ENCODE data around the gene PAX8. TPM values are rescaled to one million over a fixed set of nuclear protein-coding genes. Genes with fewer than 3 reads are reported as not detected.

The PAX8 gene
- total and polyA plus RNA-seq, 3 experiments from 2014 or later = 0.97 to 2.3 (median 2.3) TPM

DNA sequence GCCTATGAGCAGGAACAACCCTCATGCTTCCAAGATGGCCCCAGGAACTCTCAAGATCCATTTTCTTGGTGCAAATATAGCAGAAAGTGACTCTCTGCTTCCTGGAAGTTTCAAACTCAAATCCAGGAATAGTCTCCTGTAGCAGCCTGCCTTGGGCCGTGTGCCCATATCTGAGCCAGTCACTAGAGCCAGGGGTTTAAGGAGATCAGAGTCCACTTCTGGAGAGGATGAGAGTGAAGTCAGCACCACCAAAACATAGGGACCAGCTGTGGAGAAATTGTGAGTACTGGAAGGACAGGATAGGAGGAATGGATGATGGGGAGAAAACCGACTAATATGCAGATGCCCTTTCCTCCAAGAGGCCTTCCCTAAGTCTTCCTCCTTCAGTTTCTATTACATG, 71.7 kb downstream of the PAX8 start:
- peak overlapping the region in 1 of 8 donors; percentile 52 for H3K27ac Mint-ChIP-seq
- H3K4me3 Mint-ChIP-seq = no peak overlapping the region
- CTCF ChIA-PET = interaction anchor here (1.1 to 18.6 kb wide), 7 partner anchors 8 to 183 kb away, joined by 3 to 470 read pairs (median 9); no protein-coding TSS in a partner anchor
- H3K36me3 Mint-ChIP-seq = peaks cover 0 to 15% (median 0%) of the 10 kb centered on the region in 3 donors
- H3K4me1 Mint-ChIP-seq = peaks cover 16 to 27% (median 19%) of the 10 kb centered on the region in 3 donors
- POLR2A ChIA-PET = no interaction called here
- no peaks in the 10 kb centered on the region for H3K9me3 ChIP-seq (ENCODE audit: low read length)
- H3K36me3 ChIP-seq (ENCODE audit: insufficient read depth, low read length) = no peaks in the 10 kb centered on the region
- DNase-seq = no peak
- H3K4me3 ChIP-seq (ENCODE audit: low read length) = no peak overlapping the region
- no peak overlapping the region for H3K27ac ChIP-seq (ENCODE audit: low read depth, low read length)
- H3K9me3 Mint-ChIP-seq = no peaks in the 10 kb centered on the region
- peaks cover 8% of the 10 kb centered on the region for H3K4me1 ChIP-seq (ENCODE audit: insufficient read depth, low read length)
- H3K27me3 ChIP-seq (ENCODE audit: insufficient read depth, low read length, poor library complexity, severe bottlenecking) = no peaks in the 10 kb centered on the region
- no peaks in the 10 kb centered on the region for H3K27me3 Mint-ChIP-seq

DNA sequence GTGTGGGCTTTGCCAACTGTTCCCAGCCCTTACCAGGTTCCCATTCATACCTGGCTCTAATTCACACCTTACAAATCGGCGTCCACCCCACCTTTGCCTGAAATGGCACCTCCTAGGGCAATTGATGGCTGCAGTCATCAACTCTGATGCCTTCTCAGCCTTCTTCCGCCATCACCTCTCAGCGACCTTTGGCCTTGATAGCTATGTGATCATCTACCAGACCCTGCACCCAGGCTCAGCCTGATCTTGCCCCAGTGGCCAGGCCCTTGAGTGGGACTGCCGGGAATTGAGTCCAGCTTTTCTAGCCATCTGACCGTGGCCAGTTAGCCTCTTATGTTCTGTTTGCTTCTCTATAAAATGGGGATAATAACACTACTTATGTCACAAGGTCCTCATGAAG, 72.5 kb downstream of the PAX8 start:
- no peak overlapping the region for H3K27ac ChIP-seq (ENCODE audit: low read depth, low read length)
- no peak overlapping the region for H3K4me3 ChIP-seq (ENCODE audit: low read length)
- no peaks in the 10 kb centered on the region for H3K27me3 ChIP-seq (ENCODE audit: insufficient read depth, low read length, poor library complexity, severe bottlenecking)
- H3K4me3 Mint-ChIP-seq = no peak overlapping the region
- H3K4me1 ChIP-seq (ENCODE audit: insufficient read depth, low read length) = peaks cover 8% of the 10 kb centered on the region
- DNase-seq = no peak
- ChIA-PET POLR2A (no interaction called here), CTCF (interaction anchor here (0.8 to 18.6 kb wide), 9 partner anchors 13 to 205 kb away, joined by 3 to 470 read pairs (median 4); no protein-coding TSS in a partner anchor)
- H3K36me3 ChIP-seq (ENCODE audit: insufficient read depth, low read length) = peaks cover 6% of the 10 kb centered on the region
- no peaks in the 10 kb centered on the region for H3K9me3 ChIP-seq (ENCODE audit: low read length)
- peaks cover 0 to 23% (median 0%) of the 10 kb centered on the region in 3 donors for H3K36me3 Mint-ChIP-seq
- peaks cover 16 to 27% (median 19%) of the 10 kb centered on the region in 3 donors for H3K4me1 Mint-ChIP-seq
- peak overlapping the region in 7 of 8 donors; percentile 4 to 86 (median 48) for H3K27ac Mint-ChIP-seq
- H3K27me3 Mint-ChIP-seq = no peaks in the 10 kb centered on the region
- no peaks in the 10 kb centered on the region for H3K9me3 Mint-ChIP-seq

DNA sequence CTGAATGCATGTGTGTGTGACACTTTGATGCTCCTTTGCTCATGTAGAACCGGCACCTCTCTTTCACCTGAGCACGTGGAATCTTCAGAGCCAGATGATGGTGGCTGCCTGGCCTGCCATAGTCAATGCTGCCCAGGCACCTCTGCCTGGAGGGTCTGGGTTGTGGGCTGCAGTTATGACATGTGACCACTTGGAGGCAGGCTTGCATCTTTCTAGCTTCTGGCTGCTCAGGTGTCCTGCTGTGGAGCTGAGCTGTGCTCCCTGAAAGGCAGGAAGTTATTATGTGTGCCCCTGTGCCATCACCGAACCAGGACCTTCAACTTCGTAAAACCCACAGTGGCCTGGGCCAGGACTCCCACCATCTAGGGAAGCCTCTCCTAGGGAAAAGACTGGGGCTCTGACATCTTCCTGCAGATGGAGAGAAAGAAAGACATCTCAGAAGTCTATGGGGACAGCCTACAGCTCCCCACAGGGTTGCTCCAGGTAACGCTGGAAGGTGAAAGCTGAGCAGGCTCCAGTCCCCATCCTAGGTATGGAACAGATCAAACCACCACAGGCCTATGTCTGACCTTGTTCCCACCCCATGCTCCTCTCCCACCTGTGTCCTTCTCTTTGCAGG, 74.7 kb downstream of the PAX8 start:
- Histone ChIP-seq H3K9me3 (ENCODE audit: low read length) (no peaks in the 10 kb centered on the region), H3K27me3 (ENCODE audit: insufficient read depth, low read length, poor library complexity, severe bottlenecking) (no peaks in the 10 kb centered on the region), H3K36me3 (ENCODE audit: insufficient read depth, low read length) (peaks cover 22% of the 10 kb centered on the region), H3K4me3 (ENCODE audit: low read length) (no peak overlapping the region), H3K27ac (ENCODE audit: low read depth, low read length) (no peak overlapping the region), H3K4me1 (ENCODE audit: insufficient read depth, low read length) (peaks cover 8% of the 10 kb centered on the region)
- Mint-ChIP-seq H3K4me1 (peaks cover 16 to 33% (median 19%) of the 10 kb centered on the region in 3 donors), H3K27ac (peak overlapping the region; percentile 45 to 92 (median 86)), H3K27me3 (no peaks in the 10 kb centered on the region), H3K9me3 (no peaks in the 10 kb centered on the region), H3K36me3 (peaks cover 0 to 44% (median 4%) of the 10 kb centered on the region in 3 donors), H3K4me3 (peak overlapping the region in 4 of 7 donors; percentile 20 to 54 (median 34))
- peak; percentile 52 to 80 (median 67) for DNase-seq
- CTCF ChIA-PET = interaction anchor here (0.9 to 18.6 kb wide), 28 partner anchors 9 to 186 kb away, joined by 3 to 470 read pairs (median 7); partner anchors contain the start of gene PSD4
- POLR2A ChIA-PET = interaction anchor here (0.8 to 1.3 kb wide), 3 partner anchors 32 to 66 kb away, joined by 3 read pairs; no protein-coding TSS in a partner anchor

DNA sequence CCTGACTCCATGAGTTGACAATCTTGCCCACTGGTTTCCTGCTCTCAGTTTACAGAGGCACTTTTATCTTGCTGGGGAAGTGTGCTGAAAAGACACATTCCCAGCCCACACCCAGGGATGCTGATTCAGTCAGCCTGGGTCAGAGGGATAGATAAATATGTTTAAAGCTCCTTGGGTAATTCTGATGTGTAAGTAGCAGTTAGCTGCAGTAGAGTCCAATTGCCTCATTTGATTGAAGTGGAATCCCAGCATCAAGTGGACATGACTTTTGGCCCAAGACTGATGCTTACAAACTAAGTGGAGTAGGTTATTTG, 75.5 kb downstream of the PAX8 start:
- no peak overlapping the region for H3K27ac ChIP-seq (ENCODE audit: low read depth, low read length)

DNA sequence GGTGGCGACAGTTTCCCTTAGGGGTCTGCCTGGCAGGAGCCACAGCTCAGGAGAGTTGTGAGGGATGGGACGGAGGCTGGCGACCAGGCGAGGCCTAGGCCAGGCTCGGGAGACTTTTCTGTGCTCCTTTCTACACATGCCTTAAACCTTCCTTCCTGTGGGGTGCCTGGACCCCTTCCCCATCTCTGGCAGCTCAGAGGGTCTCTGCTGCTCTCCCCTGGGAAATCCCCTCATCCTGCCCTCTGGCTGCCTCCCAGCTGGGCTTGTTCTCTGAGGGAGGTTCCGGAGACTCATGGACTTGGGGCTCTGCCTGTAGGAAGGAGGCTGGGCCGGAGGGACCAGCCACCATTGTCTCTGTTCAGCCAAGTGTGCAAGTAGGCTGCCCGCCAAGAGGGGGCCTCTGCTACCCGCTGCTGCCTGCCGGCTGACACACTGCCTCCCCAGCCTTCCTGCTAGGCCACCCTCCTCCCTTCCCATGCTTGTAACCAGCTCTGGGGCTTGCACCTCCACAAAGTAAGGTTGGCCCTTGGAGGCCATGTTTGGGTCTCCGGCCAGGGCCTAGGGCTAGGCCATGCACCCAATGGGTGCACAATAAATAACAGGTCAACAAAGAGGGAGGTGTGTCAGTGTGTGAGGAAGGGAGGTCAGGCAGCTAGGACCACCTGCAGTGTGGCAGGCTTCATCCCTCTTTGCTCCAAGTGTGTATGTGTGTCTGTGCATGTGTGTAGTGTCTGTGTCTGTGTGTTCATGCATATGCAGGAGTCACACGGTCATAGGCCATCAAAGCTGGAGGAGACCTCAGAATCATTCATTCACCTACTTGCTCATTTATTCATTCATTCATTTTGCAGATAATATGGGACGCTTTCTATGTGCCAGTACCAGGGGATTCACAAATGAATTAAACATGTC, 76.2 kb downstream of the PAX8 start:
- Mint-ChIP-seq H3K4me3 (no peak overlapping the region), H3K27me3 (no peaks in the 10 kb centered on the region), H3K4me1 (peaks cover 16 to 33% (median 16%) of the 10 kb centered on the region in 3 donors), H3K27ac (peak overlapping the region in 7 of 8 donors; percentile 7 to 66 (median 35)), H3K9me3 (no peaks in the 10 kb centered on the region), H3K36me3 (peaks cover 0 to 54% (median 4%) of the 10 kb centered on the region in 3 donors)
- Histone ChIP-seq H3K9me3 (ENCODE audit: low read length) (no peaks in the 10 kb centered on the region), H3K4me3 (ENCODE audit: low read length) (no peak overlapping the region), H3K27me3 (ENCODE audit: insufficient read depth, low read length, poor library complexity, severe bottlenecking) (no peaks in the 10 kb centered on the region), H3K36me3 (ENCODE audit: insufficient read depth, low read length) (peaks cover 32% of the 10 kb centered on the region), H3K4me1 (ENCODE audit: insufficient read depth, low read length) (peaks cover 8% of the 10 kb centered on the region), H3K27ac (ENCODE audit: low read depth, low read length) (no peak overlapping the region)
- POLR2A ChIA-PET = no interaction called here
- DNase-seq = no peak
- CTCF ChIA-PET = interaction anchor here (1.4 to 18.6 kb wide), 10 partner anchors 9 to 187 kb away, joined by 3 to 470 read pairs (median 25); partner anchors contain the start of gene PSD4

More for the DNA sequence above, 75.5 kb downstream of the PAX8 start:
- Histone ChIP-seq H3K4me1 (ENCODE audit: insufficient read depth, low read length) (peaks cover 8% of the 10 kb centered on the region), H3K4me3 (ENCODE audit: low read length) (no peak overlapping the region), H3K36me3 (ENCODE audit: insufficient read depth, low read length) (peaks cover 26% of the 10 kb centered on the region), H3K9me3 (ENCODE audit: low read length) (no peaks in the 10 kb centered on the region), H3K27me3 (ENCODE audit: insufficient read depth, low read length, poor library complexity, severe bottlenecking) (no peaks in the 10 kb centered on the region)
- POLR2A ChIA-PET = interaction anchor here (0.8 to 1.3 kb wide), 2 partner anchors 47 to 65 kb away, joined by 3 read pairs; no protein-coding TSS in a partner anchor
- peak overlapping the region in 6 of 8 donors; percentile 7 to 66 (median 32) for H3K27ac Mint-ChIP-seq
- DNase-seq = no peak
- H3K4me1 Mint-ChIP-seq = peaks cover 16 to 33% (median 19%) of the 10 kb centered on the region in 3 donors
- H3K4me3 Mint-ChIP-seq = no peak overlapping the region
- no peaks in the 10 kb centered on the region for H3K9me3 Mint-ChIP-seq
- H3K36me3 Mint-ChIP-seq = peaks cover 0 to 48% (median 4%) of the 10 kb centered on the region in 3 donors
- H3K27me3 Mint-ChIP-seq = no peaks in the 10 kb centered on the region
- CTCF ChIA-PET = interaction anchor here (1.6 to 18.6 kb wide), 11 partner anchors 14 to 186 kb away, joined by 4 to 470 read pairs (median 14); partner anchors contain the start of gene PSD4

DNA sequence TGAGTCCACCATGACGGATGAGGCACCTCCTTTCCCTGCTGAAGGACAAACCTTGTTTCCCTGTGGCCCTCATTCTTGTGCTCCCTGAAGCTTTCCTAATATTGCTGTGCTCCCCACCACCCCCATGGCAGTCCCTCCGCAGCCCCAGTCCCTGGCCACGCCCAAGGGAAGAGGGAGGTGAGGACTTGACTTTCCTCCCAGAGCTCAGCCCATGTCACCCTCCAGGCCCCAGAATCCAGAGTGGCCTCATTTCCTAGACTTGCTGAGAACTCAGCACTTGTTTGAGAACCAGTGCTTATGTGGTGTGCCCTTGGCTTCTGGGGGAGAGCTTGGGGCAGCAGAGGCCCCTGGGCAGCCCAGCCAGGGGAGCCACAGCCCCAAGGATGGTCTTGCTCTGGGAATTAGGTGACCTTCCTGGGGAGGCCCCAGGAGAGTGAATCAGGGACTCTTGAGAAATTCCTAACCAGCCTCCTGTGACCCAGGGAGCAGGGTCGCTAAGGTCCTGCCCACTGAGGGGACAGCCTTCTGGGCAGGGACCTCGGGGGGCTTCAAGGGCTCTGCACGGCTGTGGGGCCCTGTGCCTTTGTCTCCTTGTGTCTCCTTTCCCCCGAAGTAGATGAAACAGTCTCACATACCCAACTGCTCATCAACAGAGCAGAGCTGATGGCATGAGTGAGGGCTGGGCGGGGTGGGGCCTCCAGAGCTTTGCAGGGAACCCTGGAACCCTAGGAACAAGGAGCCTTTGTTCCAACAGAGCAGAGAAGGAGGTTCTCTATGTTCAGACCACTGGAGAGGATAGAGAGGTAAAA, 77.0 kb downstream of the PAX8 start:
- peaks cover 40% of the 10 kb centered on the region for H3K36me3 ChIP-seq (ENCODE audit: insufficient read depth, low read length)
- DNase-seq = no peak
- H3K4me1 ChIP-seq (ENCODE audit: insufficient read depth, low read length) = peaks cover 8% of the 10 kb centered on the region
- H3K27me3 Mint-ChIP-seq = no peaks in the 10 kb centered on the region
- ChIA-PET CTCF (interaction anchor here (1.4 to 18.6 kb wide), 6 partner anchors 8 to 188 kb away, joined by 3 to 470 read pairs (median 70); partner anchors contain the start of gene PSD4), POLR2A (no interaction called here)
- peaks cover 5 to 63% (median 12%) of the 10 kb centered on the region in 3 donors for H3K36me3 Mint-ChIP-seq
- no peak overlapping the region for H3K4me3 ChIP-seq (ENCODE audit: low read length)
- no peaks in the 10 kb centered on the region for H3K9me3 ChIP-seq (ENCODE audit: low read length)
- H3K4me3 Mint-ChIP-seq = no peak overlapping the region
- H3K27me3 ChIP-seq (ENCODE audit: insufficient read depth, low read length, poor library complexity, severe bottlenecking) = no peaks in the 10 kb centered on the region
- peak overlapping the region in 2 of 8 donors; percentile 51 to 52 for H3K27ac Mint-ChIP-seq
- peaks cover 20 to 36% (median 24%) of the 10 kb centered on the region in 3 donors for H3K4me1 Mint-ChIP-seq
- H3K9me3 Mint-ChIP-seq = no peaks in the 10 kb centered on the region
- no peak overlapping the region for H3K27ac ChIP-seq (ENCODE audit: low read depth, low read length)
